ENCODE results near the gene USP21.

The USP21 gene

DNA sequence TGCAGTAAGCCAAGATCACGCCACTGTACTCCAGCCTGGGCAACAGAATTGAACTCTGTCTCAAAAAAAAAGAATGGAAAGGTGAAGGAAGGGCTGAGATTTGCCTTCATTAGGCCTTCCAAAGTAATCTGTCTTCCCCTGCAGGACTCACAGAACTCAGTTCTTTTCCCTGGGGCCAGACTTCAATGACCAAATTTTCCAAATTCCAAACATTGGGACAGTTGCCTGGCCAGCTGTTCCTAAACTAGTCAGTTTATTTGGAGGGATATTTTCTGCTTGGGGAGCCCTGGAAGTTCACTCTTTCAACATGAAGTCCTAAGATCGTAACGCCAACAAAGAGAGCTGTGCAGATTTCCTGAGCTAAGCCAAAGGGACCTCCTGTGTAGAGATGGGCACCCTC is 21.4 kb upstream of the USP21 start:
- no peak for DNase-seq (ENCODE audit: low spot score)

DNA sequence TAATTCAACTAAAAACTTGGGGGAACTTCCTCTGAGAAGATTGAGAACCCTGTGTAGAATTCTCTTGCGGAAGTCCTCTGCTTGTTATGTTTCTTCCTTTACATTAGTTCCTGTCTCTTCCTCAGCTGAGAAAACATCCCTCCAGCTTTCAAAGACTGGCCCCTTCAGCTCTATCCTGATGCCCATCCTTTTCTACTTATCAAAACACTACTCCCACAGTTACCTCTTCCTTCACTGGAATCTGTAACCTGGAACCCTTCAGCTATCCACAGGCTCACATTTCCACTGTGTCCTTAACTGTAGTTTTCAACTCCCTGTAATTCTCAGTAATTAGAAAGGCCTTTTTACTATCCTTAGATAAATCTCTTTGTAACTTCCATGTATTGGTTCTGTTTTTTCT is 20.9 kb upstream of the USP21 start:
- no peak for DNase-seq (ENCODE audit: low spot score)

DNA sequence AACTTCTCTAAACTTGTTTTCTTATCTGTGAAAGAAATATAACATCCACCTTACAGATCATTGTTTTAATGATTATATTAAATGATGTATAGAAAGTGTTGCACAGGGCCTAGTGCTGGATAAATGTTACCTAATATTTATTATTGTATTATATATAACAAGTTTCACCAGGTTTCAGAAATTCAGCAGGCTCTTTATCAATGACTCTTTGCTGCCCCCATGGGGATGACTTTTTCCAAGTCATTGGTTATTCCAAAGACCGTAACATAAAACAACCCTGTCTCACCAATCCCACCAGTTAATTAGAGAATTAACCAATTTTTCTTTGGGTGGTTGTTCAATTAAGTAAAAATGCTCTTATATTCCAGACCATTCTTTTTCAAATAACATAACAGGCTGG is 19.5 kb upstream of the USP21 start:
- peak; percentile 59 for DNase-seq (ENCODE audit: low spot score)

DNA sequence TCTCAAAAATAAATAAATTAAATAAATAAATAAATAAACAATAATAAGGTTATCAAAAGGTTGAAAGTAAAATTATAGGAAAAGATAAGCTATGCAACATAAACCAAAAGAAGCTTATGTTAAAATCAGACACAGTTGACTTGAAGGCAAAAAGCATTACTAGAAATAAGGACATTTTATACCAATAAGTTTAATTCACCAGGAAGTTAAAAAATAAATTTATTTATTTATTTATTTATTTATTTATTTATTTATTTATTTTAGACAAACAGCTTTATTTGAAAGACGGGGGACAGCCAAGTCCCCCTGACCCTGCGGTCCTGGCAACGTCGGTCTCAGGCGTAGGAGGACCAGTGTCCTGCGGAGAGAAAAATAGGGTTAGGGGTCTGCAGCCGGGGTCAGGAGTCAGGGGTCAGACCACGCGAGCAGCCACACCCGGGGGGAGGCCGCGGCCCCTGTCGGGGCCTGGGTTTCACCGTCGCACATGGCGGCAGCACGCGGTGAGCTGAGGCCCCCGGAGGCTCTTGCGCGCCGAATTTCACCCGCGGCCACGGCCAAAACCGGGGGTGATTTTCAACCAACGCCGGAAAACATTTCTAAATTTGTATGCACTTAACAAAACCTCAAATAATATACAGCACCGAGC is 18.4 kb upstream of the USP21 start:
- no peak for DNase-seq (ENCODE audit: low spot score)

DNA sequence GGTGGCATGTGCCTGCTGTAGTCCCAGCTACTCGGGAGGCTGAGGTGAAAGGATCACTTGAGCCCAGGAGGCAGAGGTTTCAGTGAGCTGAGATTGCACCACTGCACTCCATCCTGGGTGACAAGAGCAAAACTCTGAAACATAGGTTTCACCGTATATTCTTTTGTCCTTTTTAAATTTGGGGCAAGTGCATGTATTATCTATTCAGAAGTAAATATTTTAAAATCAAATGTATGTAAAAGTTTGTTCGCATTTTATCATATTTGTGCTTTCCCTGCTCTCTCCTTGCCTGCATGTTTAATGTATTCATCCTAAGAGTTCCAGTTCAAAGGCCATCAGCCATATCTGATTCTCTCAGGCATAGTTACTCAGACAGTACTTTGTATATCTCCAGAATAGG is 13.5 kb upstream of the USP21 start:
- DNase-seq (ENCODE audit: low spot score) = no peak

DNA sequence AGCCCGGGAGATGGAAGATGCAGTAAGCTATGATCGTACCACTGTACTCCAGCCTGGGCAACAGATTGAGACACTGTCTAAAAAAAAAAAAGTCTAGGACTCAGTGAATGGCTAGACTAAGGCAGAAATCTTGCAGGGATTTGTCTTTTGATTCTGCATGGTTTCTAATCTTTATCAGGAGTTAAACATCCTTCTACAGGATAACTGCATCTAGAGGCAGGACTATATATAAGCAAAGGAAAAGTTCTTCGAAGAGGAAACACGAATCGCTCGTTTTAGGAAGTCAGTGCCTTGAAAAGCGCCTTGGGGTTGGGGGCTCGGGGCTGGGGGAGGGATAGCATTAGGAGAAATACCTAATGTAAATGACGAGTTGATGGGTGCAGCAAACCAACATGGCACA is 6.1 kb upstream of the USP21 start:
- no peak for DNase-seq (ENCODE audit: low spot score)

DNA sequence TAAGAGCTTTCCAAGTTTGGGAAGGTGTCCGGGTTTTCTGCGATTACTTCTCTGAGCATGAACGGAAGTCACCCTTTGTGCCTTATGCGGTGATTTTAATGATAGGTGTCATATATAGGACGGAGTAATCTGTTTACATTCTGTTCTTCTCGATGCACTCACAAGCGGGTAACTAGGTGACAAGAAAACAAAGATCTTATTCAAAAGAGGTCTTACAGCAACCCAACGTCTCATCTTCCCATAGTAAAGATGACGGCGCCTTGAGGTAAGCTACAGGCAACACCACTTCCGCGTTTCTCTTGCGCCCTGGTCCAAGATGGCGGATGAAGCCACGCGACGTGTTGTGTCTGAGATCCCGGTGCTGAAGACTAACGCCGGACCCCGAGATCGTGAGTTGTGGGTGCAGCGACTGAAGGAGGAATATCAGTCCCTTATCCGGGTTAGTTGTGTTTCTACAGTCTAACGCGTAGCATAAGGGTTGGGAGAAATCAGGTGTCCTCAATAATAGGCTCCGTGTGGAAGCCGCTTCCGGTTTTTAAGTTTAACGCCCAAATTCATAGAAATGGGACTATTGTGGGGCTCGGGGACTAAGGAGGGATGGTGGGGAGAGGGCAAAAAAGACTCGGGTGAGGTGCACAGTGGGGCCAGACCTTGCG is 5.5 kb upstream of the USP21 start, which contains the start of gene UFC1:
TSS of gene UFC1 (plus strand) at position 297 of the 656 bp plus-strand sequence. CDS start at position 317, 20 bp downstream.
- peak; percentile 96 for DNase-seq (ENCODE audit: low spot score)

DNA sequence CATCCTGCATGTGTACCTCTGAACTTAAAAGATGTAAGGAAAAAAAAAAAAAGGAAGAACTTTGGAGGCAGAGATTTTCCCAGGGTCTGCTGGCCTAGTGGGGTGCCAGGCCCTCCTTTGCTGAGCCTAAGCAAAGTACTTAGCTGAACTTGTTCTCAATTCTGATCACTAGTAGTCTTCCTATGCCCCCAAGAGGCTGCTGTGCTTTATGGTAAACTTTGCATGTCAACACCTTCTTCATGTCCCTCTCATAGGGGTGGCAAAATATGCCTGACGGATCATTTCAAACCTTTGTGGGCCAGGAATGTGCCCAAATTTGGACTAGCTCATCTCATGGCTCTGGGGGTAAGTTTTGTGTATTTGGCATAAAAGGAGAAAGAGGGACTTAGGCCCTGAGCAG is 1.4 kb upstream of the USP21 start:
- no peak for DNase-seq (ENCODE audit: low spot score)

DNA sequence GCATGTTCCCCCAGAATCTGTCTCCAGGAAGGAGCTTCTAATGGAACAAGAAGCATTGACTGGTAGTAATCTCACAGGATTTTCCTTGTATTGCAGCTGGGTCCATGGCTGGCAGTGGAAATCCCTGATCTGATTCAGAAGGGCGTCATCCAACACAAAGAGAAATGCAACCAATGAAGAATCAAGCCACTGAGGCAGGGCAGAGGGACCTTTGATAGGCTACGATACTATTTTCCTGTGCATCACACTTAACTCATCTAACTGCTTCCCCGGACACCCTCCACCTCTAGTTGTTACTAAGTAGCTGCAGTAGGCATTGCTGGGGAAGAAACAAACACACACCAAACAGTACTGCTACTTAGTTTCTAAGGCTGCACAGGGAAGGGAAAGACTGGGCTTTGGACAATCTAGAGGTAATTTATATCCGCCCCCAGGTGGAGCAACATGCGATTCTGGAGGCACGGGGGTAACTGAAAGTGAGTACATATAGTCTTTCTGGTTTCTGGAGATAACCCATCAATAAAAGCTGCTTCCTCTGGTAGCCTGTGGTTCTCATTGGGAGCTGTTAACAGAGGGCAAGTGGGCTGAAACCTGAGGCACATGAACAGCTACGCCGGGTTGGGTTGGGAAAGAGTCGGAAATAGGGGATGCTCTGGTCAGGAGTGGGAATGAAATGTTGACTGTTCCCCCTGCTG is 837 bp upstream of the USP21 start:
- DNase-seq (ENCODE audit: low spot score) = no peak

DNA sequence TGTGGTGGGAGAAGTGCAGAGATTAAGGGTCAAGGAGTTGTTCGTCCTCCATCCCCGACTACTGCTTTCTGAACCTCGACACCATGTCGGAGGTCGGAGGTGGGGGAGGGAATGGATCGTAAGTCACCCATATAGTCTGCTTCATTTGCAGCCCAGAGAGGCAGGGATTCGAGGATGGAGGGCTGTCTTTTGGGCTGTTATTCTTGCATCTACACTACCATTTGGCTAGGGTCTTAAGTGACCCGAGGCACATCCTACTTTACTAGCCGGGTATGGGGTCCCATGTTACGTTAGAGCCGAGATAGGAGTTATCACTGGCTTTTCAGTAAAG is 578 bp downstream of the USP21 start:
- no peak for DNase-seq (ENCODE audit: low spot score)

DNA sequence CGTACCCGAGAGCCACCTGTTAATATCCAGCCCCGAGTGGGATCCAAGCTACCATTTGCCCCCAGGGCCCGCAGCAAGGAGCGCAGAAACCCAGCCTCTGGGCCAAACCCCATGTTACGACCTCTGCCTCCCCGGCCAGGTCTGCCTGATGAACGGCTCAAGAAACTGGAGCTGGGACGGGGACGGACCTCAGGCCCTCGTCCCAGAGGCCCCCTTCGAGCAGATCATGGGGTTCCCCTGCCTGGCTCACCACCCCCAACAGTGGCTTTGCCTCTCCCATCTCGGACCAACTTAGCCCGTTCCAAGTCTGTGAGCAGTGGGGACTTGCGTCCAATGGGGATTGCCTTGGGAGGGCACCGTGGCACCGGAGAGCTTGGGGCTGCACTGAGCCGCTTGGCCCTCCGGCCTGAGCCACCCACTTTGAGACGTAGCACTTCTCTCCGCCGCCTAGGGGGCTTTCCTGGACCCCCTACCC is 1.4 kb downstream of the USP21 start:
- no peak for DNase-seq (ENCODE audit: low spot score)

DNA sequence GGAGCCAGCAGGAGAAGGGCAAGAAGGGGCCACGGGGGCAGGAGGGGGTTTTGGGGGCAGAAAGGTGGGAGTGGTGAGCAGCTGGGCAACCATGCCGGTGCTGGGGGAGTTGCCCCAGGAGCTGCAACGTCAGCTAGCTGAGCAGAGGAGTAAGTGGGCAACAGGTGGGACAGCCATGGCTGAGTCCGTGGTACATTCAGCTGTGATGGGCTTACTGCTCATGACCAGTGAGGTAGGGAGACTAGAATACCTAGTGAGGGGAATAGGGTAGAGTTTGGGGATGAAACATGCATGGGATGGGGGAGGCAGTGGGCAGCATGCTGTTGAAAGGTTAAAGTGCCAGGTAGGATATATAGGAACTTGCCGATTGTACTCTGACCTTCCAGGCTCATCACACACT is 2.4 kb downstream of the USP21 start:
- no peak for DNase-seq (ENCODE audit: low spot score)

DNA sequence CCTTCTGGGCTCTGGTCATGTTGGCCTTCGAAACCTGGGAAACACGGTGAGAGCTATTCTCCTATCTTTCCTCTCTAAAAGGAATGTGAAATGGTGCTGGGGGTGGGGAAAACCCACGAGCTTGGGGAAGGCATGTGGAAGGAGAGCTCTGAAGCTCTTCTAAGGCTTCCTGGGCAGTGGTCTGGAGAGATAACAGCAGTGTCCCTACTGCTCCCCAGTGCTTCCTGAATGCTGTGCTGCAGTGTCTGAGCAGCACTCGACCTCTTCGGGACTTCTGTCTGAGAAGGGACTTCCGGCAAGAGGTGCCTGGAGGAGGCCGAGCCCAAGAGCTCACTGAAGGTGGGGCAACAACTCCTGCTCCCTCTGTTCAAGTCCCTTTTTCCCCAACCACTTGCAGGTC is 2.8 kb downstream of the USP21 start:
- DNase-seq (ENCODE audit: low spot score) = no peak

DNA sequence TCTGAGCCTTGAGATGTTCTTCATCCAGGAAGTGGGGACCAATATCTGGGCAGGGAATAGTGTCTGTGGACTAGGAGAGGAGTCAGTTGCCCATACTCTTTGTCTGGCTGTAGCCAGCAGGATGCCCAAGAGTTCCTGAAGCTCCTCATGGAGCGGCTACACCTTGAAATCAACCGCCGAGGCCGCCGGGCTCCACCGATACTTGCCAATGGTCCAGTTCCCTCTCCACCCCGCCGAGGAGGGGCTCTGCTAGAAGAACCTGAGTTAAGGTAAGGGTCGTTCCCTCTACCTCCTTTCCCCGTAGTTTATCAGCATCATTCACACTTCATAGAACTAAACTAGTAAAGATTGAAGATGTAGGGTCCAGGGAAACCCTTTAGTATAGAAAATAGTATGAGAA is 3.5 kb downstream of the USP21 start:
- DNase-seq (ENCODE audit: low spot score) = no peak

DNA sequence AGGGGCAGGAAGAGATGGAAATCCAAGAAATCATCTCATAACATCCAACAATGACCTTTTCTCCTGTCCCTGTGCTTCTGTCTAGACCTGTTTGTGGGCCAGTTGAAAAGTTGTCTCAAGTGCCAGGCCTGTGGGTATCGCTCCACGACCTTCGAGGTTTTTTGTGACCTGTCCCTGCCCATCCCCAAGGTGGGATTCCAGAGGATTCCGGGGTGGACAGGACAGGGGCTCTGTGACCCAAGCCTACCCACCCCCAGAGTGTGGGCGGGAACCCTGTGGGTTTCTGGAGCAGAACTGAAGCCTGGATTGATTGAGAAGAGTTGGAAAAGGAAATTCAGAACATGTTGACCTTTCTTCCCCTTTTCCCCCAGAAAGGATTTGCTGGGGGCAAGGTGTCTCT is 4.5 kb downstream of the USP21 start:
- DNase-seq (ENCODE audit: low spot score) = no peak

DNA sequence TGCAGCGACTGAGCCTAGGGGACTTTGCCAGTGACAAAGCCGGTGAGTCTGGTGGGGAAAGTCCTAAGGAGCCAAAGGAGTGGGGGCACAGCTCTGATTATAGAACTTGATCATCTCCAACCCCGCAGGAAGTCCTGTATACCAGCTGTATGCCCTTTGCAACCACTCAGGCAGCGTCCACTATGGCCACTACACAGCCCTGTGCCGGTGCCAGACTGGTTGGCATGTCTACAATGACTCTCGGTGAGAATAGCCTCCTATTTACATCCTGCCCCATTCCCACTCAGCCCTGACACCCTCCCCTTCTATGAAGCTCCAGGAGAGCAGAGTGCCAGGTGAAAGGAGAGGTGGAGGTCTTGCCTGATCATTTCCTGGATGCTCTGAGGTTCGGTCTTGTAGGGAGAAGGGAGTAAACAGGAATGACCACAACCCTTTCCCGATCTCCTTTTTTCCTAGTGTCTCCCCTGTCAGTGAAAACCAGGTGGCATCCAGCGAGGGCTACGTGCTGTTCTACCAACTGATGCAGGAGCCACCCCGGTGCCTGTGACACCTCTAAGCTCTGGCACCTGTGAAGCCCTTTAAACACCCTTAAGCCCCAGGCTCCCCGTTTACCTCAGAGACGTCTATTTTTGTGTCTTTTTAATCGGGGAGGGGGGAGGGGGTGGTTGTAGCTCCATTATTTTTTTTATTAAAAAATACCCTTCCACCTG is 5.8 kb downstream of the USP21 start:
- DNase-seq (ENCODE audit: low spot score) = no peak

DNA sequence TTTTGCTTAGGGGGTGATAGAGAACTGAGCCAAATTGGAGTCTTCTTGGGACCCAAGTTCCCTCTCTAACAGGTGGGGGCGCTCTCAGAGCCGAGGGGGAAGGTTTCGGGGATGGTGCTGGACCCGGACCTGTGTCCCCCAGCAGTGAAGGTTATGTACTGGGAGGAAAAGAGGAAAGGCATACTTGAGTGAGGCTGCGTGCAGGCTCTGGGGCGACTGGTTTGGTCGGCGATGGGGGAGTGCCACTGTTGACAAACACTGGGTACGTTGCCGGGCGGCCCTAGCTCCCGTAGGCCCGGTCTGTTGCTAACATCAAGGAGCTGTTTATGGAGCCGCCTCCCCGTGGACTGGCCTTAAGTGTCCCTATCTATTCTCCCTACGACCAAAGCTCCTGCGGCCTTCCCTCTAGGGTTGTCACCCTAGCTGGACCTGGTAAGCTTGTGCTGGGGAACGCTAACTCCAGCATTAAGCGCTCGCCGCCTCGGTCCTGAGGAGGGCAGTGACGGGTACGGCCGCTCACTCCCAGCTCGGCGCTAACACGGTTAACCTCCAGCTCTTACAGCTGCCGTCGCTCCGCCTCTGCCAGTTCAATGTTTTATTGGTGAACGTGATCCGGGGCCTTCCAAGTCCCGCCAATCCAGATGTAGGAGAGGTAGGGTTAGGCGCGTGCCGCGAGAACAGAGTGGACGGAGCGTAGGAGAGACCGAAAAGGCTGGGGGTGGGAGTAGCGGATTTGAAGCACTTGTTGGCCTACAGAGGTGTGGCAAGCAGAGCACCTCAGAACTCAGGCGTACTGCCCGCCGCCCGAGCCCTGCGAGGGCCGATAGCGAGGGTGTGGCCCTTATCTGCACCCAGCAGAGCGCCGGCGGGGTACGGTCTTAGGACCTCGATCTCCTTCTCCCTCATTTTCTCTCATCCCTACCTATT is 6.7 kb downstream of the USP21 start, which contains the start of gene PPOX:
TSS of gene PPOX (plus strand) at position 685 of the 927 bp plus-strand sequence. CDS start 422 bp downstream, outside the sequence.
- peak; percentile 96 for DNase-seq (ENCODE audit: low spot score)

DNA sequence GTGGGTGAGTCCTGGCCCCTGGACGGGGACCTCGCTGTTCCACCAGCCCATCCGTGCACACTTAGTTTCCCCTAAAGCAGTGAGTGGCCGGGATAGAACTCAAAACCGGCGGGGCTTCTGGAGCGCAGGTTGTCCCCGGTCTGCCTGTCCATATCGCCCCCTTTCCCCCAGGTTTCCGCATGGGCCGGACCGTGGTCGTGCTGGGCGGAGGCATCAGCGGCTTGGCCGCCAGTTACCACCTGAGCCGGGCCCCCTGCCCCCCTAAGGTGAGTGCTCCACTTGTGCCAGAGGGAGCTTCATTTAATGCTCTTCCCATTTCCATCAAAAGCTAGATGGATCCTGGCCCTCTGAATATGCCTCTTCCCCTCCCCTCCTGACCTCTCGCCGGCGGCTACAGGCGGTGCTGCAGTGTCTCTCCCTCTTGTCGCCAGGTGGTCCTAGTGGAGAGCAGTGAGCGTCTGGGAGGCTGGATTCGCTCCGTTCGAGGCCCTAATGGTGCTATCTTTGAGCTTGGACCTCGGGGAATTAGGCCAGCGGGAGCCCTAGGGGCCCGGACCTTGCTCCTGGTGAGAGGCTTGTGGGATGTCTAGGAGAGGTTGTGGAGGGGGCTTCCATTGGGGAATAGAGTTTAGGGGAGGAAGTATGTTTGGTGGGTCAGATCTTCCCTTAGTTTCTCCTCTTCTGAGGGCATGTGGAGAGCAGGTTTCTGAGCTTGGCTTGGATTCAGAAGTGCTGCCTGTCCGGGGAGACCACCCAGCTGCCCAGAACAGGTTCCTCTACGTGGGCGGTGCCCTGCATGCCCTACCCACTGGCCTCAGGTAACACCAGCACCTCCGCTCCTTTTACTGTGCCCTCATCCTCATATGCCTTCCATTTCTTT is 7.6 kb downstream of the USP21 start:
- DNase-seq (ENCODE audit: low spot score) = no peak

DNA sequence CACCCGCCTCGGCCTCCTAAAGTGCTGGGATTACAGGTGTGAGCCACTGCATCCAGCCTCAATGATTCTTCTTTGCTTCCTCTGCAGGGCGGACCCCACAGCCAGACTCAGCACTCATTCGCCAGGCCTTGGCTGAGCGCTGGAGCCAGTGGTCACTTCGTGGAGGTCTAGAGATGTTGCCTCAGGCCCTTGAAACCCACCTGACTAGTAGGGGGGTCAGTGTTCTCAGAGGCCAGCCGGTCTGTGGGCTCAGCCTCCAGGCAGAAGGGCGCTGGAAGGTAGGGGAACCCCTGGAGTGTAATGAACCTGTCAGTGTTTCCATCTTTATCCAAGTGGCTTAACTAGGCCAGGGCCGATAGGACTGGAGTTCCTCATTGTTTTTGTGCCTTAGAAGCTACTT is 9.6 kb downstream of the USP21 start:
- no peak for DNase-seq (ENCODE audit: low spot score)

DNA sequence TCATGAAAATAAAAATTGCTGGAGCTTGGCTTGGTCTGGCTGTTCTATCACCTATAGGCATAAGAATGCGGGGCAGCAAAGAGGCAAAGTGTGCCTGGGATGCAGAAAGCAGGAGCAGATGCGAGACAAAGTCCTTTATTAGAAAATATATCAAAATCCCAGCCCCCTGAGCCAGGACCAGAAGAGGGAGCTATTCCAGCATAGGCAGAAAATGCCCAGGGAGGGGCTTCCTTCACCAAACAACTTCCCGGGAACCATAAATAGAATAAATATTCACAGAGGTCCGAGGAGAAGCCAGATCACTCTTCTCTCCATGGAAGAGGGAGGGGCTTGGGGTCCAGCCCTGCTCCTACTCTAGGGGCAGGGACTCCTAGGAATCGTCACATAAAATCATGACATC is 11.9 kb downstream of the USP21 start:
- DNase-seq (ENCODE audit: low spot score) = no peak

DNA sequence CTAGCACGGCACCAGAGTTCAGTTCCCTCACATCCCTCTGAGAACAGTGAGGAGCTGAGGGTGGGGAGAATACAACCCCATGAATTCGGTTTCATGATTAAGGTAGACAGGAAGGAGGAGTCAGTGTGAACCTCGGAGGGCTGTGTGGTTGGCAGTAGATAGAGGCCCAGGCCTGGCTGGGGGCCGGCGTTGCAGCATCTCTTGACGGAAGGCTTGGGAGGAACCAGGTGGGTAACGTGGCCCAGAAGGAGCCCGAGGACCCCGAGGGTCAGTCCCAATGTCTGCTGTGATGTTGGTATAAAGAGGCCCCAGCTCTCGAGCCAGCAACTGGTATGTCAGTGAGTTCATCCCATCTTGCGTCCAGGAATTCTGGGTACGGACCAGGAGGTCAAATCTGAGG is 12.4 kb downstream of the USP21 start:
- DNase-seq (ENCODE audit: low spot score) = no peak
